CD4-positive, alpha-beta T cell (primary cell): ENCODE results near the gene ZNF177. TPM values are rescaled to one million over a fixed set of nuclear protein-coding genes. Genes with fewer than 3 reads are reported as not detected.
"Not testable (repeated sequence)": the region's sequence is repeated elsewhere in the genome, so short reads cannot be mapped to it uniquely, and the experiment has no call there.

Experiments used
- ATAC-seq: fragments of 200-7000 bp; cut with Tn5 transposase; one replicate; pipeline ENCODE4 v1.10.0; 2022; ENCODE audit warnings: mild to moderate bottlenecking; ENCODE audit not compliant: poor library complexity
- CTCF ChIA-PET: fragments of 350-600 bp; sonication (Branson Sonifier 250); formaldehyde crosslinking; loops from one replicate; lab custom pipeline; 2021; ENCODE audit warnings: antibody characterized with exemption, inconsistent platforms; lab: Charles Lee
- POLR2A ChIA-PET: fragments of 350-600 bp; sonication (Branson Sonifier 250); formaldehyde crosslinking; loops from one replicate; lab custom pipeline; 2021; ENCODE audit warnings: antibody characterized with exemption, inconsistent platforms; lab: Charles Lee
- DNase-seq, 14 experiments: peaks; one replicate each; pipeline ENCODE4 v3.0.0-alpha.2; 2013 to 2020; ENCODE audit warnings: mixed read lengths in 2 of 14
- H3K27ac ChIP-seq, 2 donors: one replicate each; pipeline versions ENCODE4 v1.5.1 to v1.7.0; 2013; ENCODE audit warnings: low read length in 2 of 2, low read depth in 1 of 2, mild to moderate bottlenecking in 1 of 2
- H3K27me3 ChIP-seq, 2 experiments: 1 replicate in 1 of 2; 2 replicates in 1 of 2; pipeline versions ENCODE4 v1.6.1 to v1.7.0; 2013; ENCODE audit warnings: low read length in 2 of 2, control low read depth in 1 of 2, mild to moderate bottlenecking in 1 of 2, moderate library complexity in 1 of 2; ENCODE audit not compliant: insufficient read depth in 2 of 2, control insufficient read depth in 1 of 2
- H3K36me3 ChIP-seq: one replicate; pipeline ENCODE4 v1.6.1; 2013; ENCODE audit warnings: low read length, control low read depth; ENCODE audit not compliant: insufficient read depth
- H3K4me1 ChIP-seq: one replicate; pipeline ENCODE4 v1.6.1; 2013; ENCODE audit warnings: low read length, control low read depth; ENCODE audit not compliant: insufficient read depth
- H3K4me3 ChIP-seq: one replicate; pipeline ENCODE4 v1.5.1; 2013; ENCODE audit warnings: mild to moderate bottlenecking, low read length, moderate library complexity
- H3K9me3 ChIP-seq, 2 experiments: 1 replicate in 1 of 2; 2 replicates in 1 of 2; pipeline versions ENCODE4 v1.6.1 to v1.7.0; 2013; ENCODE audit warnings: low read length in 2 of 2, mild to moderate bottlenecking in 2 of 2, control low read depth in 1 of 2, moderate library complexity in 1 of 2; ENCODE audit not compliant: control insufficient read depth in 1 of 2, insufficient read depth in 1 of 2
- H3K27ac Mint-ChIP-seq: one replicate; pipeline ENCODE4 v1.8.0; 2020; ENCODE audit warnings: mixed read lengths
- H3K27me3 Mint-ChIP-seq: one replicate; pipeline ENCODE4 v1.8.0; 2021; ENCODE audit warnings: mixed read lengths
- H3K36me3 Mint-ChIP-seq: one replicate; pipeline ENCODE4 v1.8.0; 2021; ENCODE audit warnings: low read depth, mixed read lengths
- H3K4me1 Mint-ChIP-seq: one replicate; pipeline ENCODE4 v1.8.0; 2021; ENCODE audit warnings: low read depth, mixed read lengths
- H3K4me3 Mint-ChIP-seq: one replicate; pipeline ENCODE4 v1.8.0; 2020; ENCODE audit warnings: mild to moderate bottlenecking, mixed read lengths
- H3K9me3 Mint-ChIP-seq: one replicate; pipeline ENCODE4 v1.8.0; 2020; ENCODE audit warnings: mixed read lengths
- intact Hi-C, 2 experiments: fragments of 100-400 bp; cut with DNase I in 1 of 2; cut with micrococcal nuclease in 1 of 2; formaldehyde crosslinking; loops; one replicate each; pipeline versions ENCODE4 v1.15.1 to v1.9.0; 2023 to 2025; cut with DNase I, micrococcal nuclease
- polyA plus RNA-seq, 2 donors: library from polyadenylated mRNA; unstranded; fragments of 120-200 nt; gene quantifications; one replicate each; pipeline ENCODE4 v1.2.1, GENCODE V29; 2013
- total RNA-seq, 174 experiments: library from RNA in 2 of 174; stranded (reverse) in 2 of 174; gene quantifications; one replicate each; pipeline ENCODE4 v1.2.3 and lab custom pipeline; 2021 to 2026
- TF ChIP-seq, protein P1 (sequence below): fragments of 200-600 bp; IDR thresholded peaks from one replicate; pipeline ENCODE4 v1.8.0; 2022; ENCODE audit warnings: antibody characterized with exemption, mild to moderate bottlenecking

ZNF177 gene
- total RNA-seq (1 to 10 TPM in 1 of 2 experiments, not detected in 1; 1.6 TPM), total RNA-seq (lab: John Stamatoyannopoulos, UW) (0 to 0.27 (median 0) reads per million in 172 experiments)
- 0.57 TPM for polyA plus RNA-seq (2013, experiment 1 of 2)
- 1.1 TPM for polyA plus RNA-seq (2013, experiment 2 of 2)

DNA sequence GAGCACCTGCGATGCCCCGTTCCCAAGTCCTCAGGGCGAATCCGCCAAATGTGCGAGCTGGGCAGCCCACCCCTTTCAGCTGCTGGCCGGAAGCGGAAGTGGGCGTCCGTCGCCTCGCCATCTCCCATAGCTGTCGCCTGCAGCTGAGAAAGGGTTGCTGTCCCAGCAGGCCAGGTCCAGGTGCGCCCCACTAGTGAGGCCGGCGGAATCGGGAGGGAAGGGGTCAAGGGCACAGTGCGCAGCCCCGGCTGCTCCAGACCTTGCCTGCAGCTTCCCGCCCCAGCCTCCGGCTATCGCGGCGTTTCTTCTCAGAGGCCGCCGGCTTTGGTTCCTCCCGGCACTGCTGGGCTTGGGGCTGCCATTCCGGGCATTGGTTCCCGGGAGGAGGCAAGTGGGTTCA, at the start of gene ZNF177:
ZNF177 (plus strand) TSS at position 109 of the 400 bp plus-strand sequence. CDS start 15,299 bp downstream, outside the sequence.
- no peak for DNase-seq
- Histone ChIP-seq H3K27ac (no peak within 1 kb of the TSS), H3K27me3 (peaks cover 0 to 9% of the 10 kb centered on the region in 2 experiments), H3K9me3 (peaks cover 52 to 87% of the 10 kb centered on the region in 2 experiments), H3K4me3 (no peak within 1 kb of the TSS), H3K36me3 (no peaks in the 10 kb centered on the region), H3K4me1 (peaks cover 6% of the 10 kb centered on the region)
- Mint-ChIP-seq H3K27ac (no peak within 1 kb of the TSS), H3K4me3 (no peak within 1 kb of the TSS), H3K9me3 (peaks cover 28% of the 10 kb centered on the region), H3K4me1 (no peaks in the 10 kb centered on the region), H3K27me3 (peaks cover 8% of the 10 kb centered on the region), H3K36me3 (peaks cover 80% of the 10 kb centered on the region)
- CTCF ChIA-PET = no interaction called here
- TF ChIP-seq, protein P1, sequence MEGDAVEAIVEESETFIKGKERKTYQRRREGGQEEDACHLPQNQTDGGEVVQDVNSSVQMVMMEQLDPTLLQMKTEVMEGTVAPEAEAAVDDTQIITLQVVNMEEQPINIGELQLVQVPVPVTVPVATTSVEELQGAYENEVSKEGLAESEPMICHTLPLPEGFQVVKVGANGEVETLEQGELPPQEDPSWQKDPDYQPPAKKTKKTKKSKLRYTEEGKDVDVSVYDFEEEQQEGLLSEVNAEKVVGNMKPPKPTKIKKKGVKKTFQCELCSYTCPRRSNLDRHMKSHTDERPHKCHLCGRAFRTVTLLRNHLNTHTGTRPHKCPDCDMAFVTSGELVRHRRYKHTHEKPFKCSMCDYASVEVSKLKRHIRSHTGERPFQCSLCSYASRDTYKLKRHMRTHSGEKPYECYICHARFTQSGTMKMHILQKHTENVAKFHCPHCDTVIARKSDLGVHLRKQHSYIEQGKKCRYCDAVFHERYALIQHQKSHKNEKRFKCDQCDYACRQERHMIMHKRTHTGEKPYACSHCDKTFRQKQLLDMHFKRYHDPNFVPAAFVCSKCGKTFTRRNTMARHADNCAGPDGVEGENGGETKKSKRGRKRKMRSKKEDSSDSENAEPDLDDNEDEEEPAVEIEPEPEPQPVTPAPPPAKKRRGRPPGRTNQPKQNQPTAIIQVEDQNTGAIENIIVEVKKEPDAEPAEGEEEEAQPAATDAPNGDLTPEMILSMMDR = no peak
- ATAC-seq = no peak
- intact Hi-C loops = no loop called here
- POLR2A ChIA-PET = interaction anchor here (0.6 kb wide), 1 partner anchor 399 kb away, joined by 4 read pairs; no protein-coding TSS in a partner anchor

DNA sequence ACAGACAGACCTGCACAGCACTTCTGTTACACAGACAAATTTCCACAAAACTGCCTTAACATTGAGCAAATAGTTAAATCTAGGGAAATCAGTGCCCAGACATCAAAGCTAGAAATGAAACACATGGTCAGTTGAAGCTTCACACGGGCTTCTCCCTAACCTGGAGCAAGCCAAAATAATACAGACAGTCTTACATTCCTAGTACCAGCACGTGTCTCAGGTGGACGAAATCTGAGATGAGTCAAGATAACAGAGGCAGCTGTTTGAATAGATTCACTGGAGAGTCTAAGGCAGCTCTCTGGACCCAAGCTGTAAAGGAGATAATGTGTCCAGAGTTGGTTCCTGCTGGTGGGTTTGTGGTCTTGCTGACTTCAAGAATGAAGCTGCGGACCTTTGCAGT, 49.1 kb upstream of the ZNF177 start:
- ATAC-seq (no peak), DNase-seq (no peak)
- ChIA-PET CTCF (no interaction called here), POLR2A (no interaction called here)
- intact Hi-C loops = loop anchor here in 1 of 2 experiments (5.0 to 10.0 kb wide), 2 partner anchors 274 to 479 kb away; partner anchors contain the start of genes MBD3L1 and ZNF558
- H3K36me3 Mint-ChIP-seq = peaks cover 17% of the 10 kb centered on the region
- H3K4me1 Mint-ChIP-seq = peaks cover 16% of the 10 kb centered on the region
- H3K27me3 Mint-ChIP-seq = no peaks in the 10 kb centered on the region
- H3K4me1 ChIP-seq = peaks cover 13% of the 10 kb centered on the region
- H3K9me3 ChIP-seq = peaks cover 7 to 24% of the 10 kb centered on the region in 2 experiments
- H3K27me3 ChIP-seq = no peaks in the 10 kb centered on the region
- no peak overlapping the region for H3K4me3 ChIP-seq
- no peaks in the 10 kb centered on the region for H3K36me3 ChIP-seq
- H3K9me3 Mint-ChIP-seq = peaks cover 5% of the 10 kb centered on the region
- no peak overlapping the region for H3K27ac Mint-ChIP-seq
- TF ChIP-seq, protein P1 = no peak
- H3K27ac ChIP-seq = no peak overlapping the region
- H3K4me3 Mint-ChIP-seq = no peak overlapping the region

DNA sequence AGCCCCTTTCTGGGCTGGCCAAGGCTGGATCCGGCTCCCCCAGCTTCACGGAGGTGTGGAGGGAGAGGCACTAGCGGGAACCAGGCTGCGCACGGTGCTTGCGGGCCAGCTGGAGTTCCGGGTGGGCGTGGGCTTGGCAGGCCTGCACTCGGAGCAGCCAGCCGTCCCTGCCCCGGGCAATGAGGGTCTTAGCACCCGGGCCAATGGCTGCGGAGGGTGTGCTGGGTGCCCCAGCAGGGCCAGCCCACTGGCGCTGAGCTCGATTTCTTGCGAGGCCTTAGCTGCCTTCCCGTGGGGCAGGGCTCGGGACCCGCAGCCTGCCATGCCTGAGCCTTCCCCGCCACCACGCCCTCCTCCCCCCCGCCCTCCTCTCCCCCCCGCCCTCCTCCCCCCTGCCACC, 41.5 kb upstream of the ZNF177 start:
- peak in 1 of 14 experiments; percentile 19 for DNase-seq
- H3K27me3 Mint-ChIP-seq = no peaks in the 10 kb centered on the region
- H3K9me3 ChIP-seq = peaks cover 12 to 39% of the 10 kb centered on the region in 2 experiments
- TF ChIP-seq, protein P1 = no peak
- H3K4me1 ChIP-seq = peaks cover 25% of the 10 kb centered on the region
- intact Hi-C loops = loop anchor here (5.0 to 10.0 kb wide), 4 partner anchors 179 to 473 kb away; partner anchors contain the start of genes ZNF317 (in 1 of the 2), ZNF426 (in 1 of the 2) and ZNF562 (in 1 of the 2)
- H3K9me3 Mint-ChIP-seq = peaks cover 12% of the 10 kb centered on the region
- H3K4me3 Mint-ChIP-seq = no peak overlapping the region
- POLR2A ChIA-PET = no interaction called here
- no peak for ATAC-seq
- CTCF ChIA-PET = no interaction called here
- H3K27me3 ChIP-seq = no peaks in the 10 kb centered on the region
- H3K4me3 ChIP-seq = no peak overlapping the region
- H3K27ac Mint-ChIP-seq = no peak overlapping the region
- H3K4me1 Mint-ChIP-seq = peaks cover 28% of the 10 kb centered on the region
- peaks cover 40% of the 10 kb centered on the region for H3K36me3 Mint-ChIP-seq
- no peak overlapping the region for H3K27ac ChIP-seq
- no peaks in the 10 kb centered on the region for H3K36me3 ChIP-seq

GRCh38 chr19:9321756-9322155, 41.1 kb upstream of the ZNF177 start:
- ATAC-seq, CTCF ChIA-PET, H3K27ac ChIP-seq, H3K4me3 ChIP-seq, H3K27me3 Mint-ChIP-seq, H3K36me3 ChIP-seq, H3K4me3 Mint-ChIP-seq, H3K27me3 ChIP-seq, H3K27ac Mint-ChIP-seq, DNase-seq: not testable (repeated sequence)
- H3K4me1 ChIP-seq = peaks cover 25% of the 10 kb centered on the region
- H3K36me3 Mint-ChIP-seq = peaks cover 43% of the 10 kb centered on the region
- peaks cover 12% of the 10 kb centered on the region for H3K9me3 Mint-ChIP-seq
- POLR2A ChIA-PET = interaction anchor here (1.3 to 2.6 kb wide), 2 partner anchors 12 to 113 kb away, joined by 5 to 16 read pairs; partner anchors contain the start of genes ZNF266 and ZNF699
- intact Hi-C loops = loop anchor here (1.0 to 10.0 kb wide), 5 partner anchors 11 to 473 kb away; partner anchors contain the start of genes ZNF317 (in 1 of the 2), ZNF426 (in 1 of the 2) and ZNF562 (in 1 of the 2)
- peaks cover 28% of the 10 kb centered on the region for H3K4me1 Mint-ChIP-seq
- H3K9me3 ChIP-seq = peaks cover 12 to 39% of the 10 kb centered on the region in 2 experiments

DNA sequence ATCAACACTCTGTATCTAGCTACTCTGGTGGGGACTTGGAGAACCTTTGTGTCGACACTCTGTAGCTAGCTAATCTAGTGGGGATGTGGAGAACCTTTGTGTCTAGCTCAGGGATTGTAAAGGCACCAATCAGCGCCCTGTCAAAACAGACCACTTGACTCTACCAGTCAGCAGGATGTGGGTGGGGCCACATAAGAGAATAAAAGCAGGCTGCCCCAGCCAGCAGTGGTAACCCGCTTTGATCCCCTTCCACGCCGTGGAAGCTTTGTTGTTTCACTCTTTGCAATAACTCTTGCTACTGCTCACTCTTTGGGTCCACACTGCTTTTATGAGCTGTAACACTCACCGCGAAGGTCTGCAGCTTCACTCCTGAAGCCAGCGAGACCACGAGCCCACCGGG, 40.6 kb upstream of the ZNF177 start:
- ChIA-PET CTCF (interaction anchor here (0.6 to 2.1 kb wide), 2 partner anchors 12 to 1972 kb away, joined by 3 to 18 read pairs; partner anchors contain the start of gene ZNF699), POLR2A (interaction anchor here (1.3 to 2.6 kb wide), 2 partner anchors 12 to 113 kb away, joined by 5 to 16 read pairs; partner anchors contain the start of genes ZNF266 and ZNF699)
- not testable (repeated sequence) for H3K4me3 ChIP-seq, DNase-seq, ATAC-seq, H3K27me3 ChIP-seq, H3K36me3 ChIP-seq, H3K27me3 Mint-ChIP-seq, H3K27ac ChIP-seq
- peaks cover 28% of the 10 kb centered on the region for H3K4me1 Mint-ChIP-seq
- peaks cover 48% of the 10 kb centered on the region for H3K36me3 Mint-ChIP-seq
- Histone ChIP-seq H3K9me3 (peaks cover 15 to 42% of the 10 kb centered on the region in 2 experiments), H3K4me1 (peaks cover 25% of the 10 kb centered on the region)
- peaks cover 12% of the 10 kb centered on the region for H3K9me3 Mint-ChIP-seq
- H3K4me3 Mint-ChIP-seq = peak overlapping the region; percentile 96
- H3K27ac Mint-ChIP-seq = peak overlapping the region; percentile 90
- intact Hi-C loops = loop anchor here (1.0 to 10.0 kb wide), 5 partner anchors 12 to 473 kb away; partner anchors contain the start of genes ZNF317 (in 1 of the 2), ZNF426 (in 1 of the 2) and ZNF562 (in 1 of the 2)
